GM23248 (cell line): ENCODE data around the gene KBTBD6. TPM values are rescaled to one million over a fixed set of nuclear protein-coding genes. Genes with fewer than 3 reads are reported as not detected.
"Not testable (repeated sequence)": the region's sequence is repeated elsewhere in the genome, so short reads cannot be mapped to it uniquely, and the experiment has no call there.

Experiments used
- DNase-seq: peaks from one replicate; pipeline ENCODE4 v3.0.0-alpha.2; 2015
- H2AFZ ChIP-seq: fragments of 200-600 bp; sonication (generic); 2 replicates; pipeline ENCODE4 v1.6.1; 2016; ENCODE audit warnings: antibody characterized with exemption
- H3F3A ChIP-seq: fragments of 200-600 bp; sonication (generic); 2 replicates; pipeline ENCODE4 v1.6.1; 2016; ENCODE audit warnings: mild to moderate bottlenecking, antibody characterized with exemption, mixed run types; ENCODE audit not compliant: insufficient read depth
- H3K27ac ChIP-seq: fragments of 200-600 bp; sonication (generic); 2 replicates; pipeline ENCODE4 v1.5.1; 2016; ENCODE audit warnings: mild to moderate bottlenecking
- H3K27me3 ChIP-seq: fragments of 200-600 bp; sonication (generic); replicated peaks from 2 replicates; pipeline ENCODE4 v1.6.1; 2016; ENCODE audit warnings: mild to moderate bottlenecking; ENCODE audit not compliant: insufficient read depth
- H3K36me3 ChIP-seq: fragments of 200-600 bp; sonication (generic); 2 replicates; pipeline ENCODE4 v1.6.1; 2016; ENCODE audit warnings: low read depth, mild to moderate bottlenecking
- H3K4me1 ChIP-seq: fragments of 200-600 bp; sonication (generic); 2 replicates; pipeline ENCODE4 v1.6.1; 2016; ENCODE audit warnings: mild to moderate bottlenecking; ENCODE audit not compliant: insufficient read depth
- H3K4me2 ChIP-seq: fragments of 200-600 bp; sonication (generic); one replicate; pipeline ENCODE4 v1.6.1; 2016; ENCODE audit warnings: mild to moderate bottlenecking; ENCODE audit not compliant: unreplicated experiment
- H3K4me3 ChIP-seq: fragments of 200-600 bp; sonication (generic); 2 replicates; pipeline ENCODE4 v1.5.1; 2016; ENCODE audit warnings: mild to moderate bottlenecking
- H3K79me2 ChIP-seq: fragments of 200-600 bp; sonication (generic); 2 replicates; pipeline ENCODE4 v1.6.1; 2016; ENCODE audit warnings: mild to moderate bottlenecking; ENCODE audit not compliant: insufficient read depth
- H3K9ac ChIP-seq: fragments of 200-600 bp; sonication (generic); 2 replicates; pipeline ENCODE4 v1.6.1; 2016; ENCODE audit warnings: mild to moderate bottlenecking
- H3K9me2 ChIP-seq: fragments of 200-600 bp; sonication (generic); 2 replicates; pipeline ENCODE4 v1.6.1; 2016; ENCODE audit warnings: mixed run types, mild to moderate bottlenecking, moderate library complexity; ENCODE audit not compliant: insufficient read depth
- H3K9me3 ChIP-seq: fragments of 200-600 bp; sonication (generic); one replicate; pipeline ENCODE4 v1.6.1; 2017; ENCODE audit warnings: low read depth
- H4K20me1 ChIP-seq: fragments of 200-600 bp; sonication (generic); 2 replicates; pipeline ENCODE4 v1.6.0; 2016; ENCODE audit not compliant: insufficient read depth
- EZH2 ChIP-seq: fragments of 200-600 bp; sonication (generic); IDR thresholded peaks from 2 replicates; pipeline ENCODE4 v1.6.1; 2018; ENCODE audit warnings: antibody characterized with exemption, mild to moderate bottlenecking; ENCODE audit not compliant: insufficient read depth, poor library complexity, severe bottlenecking
- EZH2phosphoT487 ChIP-seq: fragments of 200-600 bp; sonication (generic); IDR thresholded peaks from 2 replicates; pipeline ENCODE4 v1.6.1; 2018; ENCODE audit warnings: antibody characterized with exemption, moderate library complexity, mild to moderate bottlenecking, low read depth; ENCODE audit not compliant: insufficient read depth
- WGBS, 2 experiments: methylation state at CpG; one replicate each; pipeline ENCODE4 v1.1.6; 2015 to 2017; ENCODE audit warnings: low lambda C conversion rate in 2 of 2, low coverage in 1 of 2; ENCODE audit errors: missing lambda C conversion rate in 2 of 2; 5-methylcytosine and 5-hydroxymethylcytosine counted together
- in situ Hi-C: fragments of 300-500 bp; cut with MboI; formaldehyde crosslinking; loops from 2 replicates; pipeline ENCODE4 v1.15.0; 2020
- polyA plus RNA-seq: library from polyadenylated mRNA; unstranded; fragments of >200 nt; fragmentation: Nextera tagmentation; extraction: Ambion mirVana; gene quantifications from 2 replicates; pipeline ENCODE4 v1.2.1, GENCODE V29; 2016
- total RNA-seq: library from RNA; depleted of rRNA; stranded (reverse); fragments of >200 nt; shearing (Covaris generic); gene quantifications from 2 replicates; pipeline ENCODE4 v1.2.3, GENCODE V29; 2014

Gene KBTBD6
- total and polyA plus RNA-seq, 2 experiments from 2014 or later: 5.1 to 10.6 TPM

DNA sequence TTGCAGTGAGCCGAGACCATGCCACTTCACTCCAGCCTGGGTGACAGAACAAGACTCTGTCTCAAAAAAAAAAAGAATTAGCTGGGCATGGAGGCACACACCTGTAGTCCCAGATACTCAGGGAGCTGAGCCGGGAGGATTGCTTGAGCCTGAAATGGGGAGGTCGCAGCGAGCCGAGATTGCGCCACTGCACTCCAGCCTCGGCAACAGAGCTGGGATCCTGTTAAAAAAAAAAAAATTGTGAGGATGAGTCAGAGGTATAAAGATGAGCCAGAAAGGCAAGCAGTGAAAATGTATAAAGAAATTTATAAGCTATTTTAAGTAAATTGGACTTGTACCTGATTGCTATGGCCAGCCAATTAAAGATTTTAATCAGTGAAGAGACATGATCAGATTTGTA lies 21.1 kb downstream of the KBTBD6 start:
- H3F3A ChIP-seq: no peaks in the 10 kb centered on the region
- DNase-seq: peak; percentile 44
- no peak overlapping the region for H3K4me2 ChIP-seq
- 79 to 87% methylated on average over 7 of the region's 7 CpGs for WGBS, 2 experiments
- in situ Hi-C loops: no loop called here
- no peaks in the 10 kb centered on the region for H3K36me3 ChIP-seq
- H3K27me3 ChIP-seq: no peaks in the 10 kb centered on the region
- H2AFZ ChIP-seq: no peak overlapping the region
- no peak overlapping the region for H3K4me3 ChIP-seq
- no peak for TF ChIP-seq EZH2phosphoT487
- no peak for TF ChIP-seq EZH2
- H3K9ac ChIP-seq: no peak overlapping the region
- no peaks in the 10 kb centered on the region for H3K4me1 ChIP-seq
- H3K79me2 ChIP-seq: no peaks in the 10 kb centered on the region
- H3K27ac ChIP-seq: no peak overlapping the region
- H4K20me1 ChIP-seq: no peaks in the 10 kb centered on the region
- H3K9me2 ChIP-seq: no peaks in the 10 kb centered on the region
- no peaks in the 10 kb centered on the region for H3K9me3 ChIP-seq

DNA sequence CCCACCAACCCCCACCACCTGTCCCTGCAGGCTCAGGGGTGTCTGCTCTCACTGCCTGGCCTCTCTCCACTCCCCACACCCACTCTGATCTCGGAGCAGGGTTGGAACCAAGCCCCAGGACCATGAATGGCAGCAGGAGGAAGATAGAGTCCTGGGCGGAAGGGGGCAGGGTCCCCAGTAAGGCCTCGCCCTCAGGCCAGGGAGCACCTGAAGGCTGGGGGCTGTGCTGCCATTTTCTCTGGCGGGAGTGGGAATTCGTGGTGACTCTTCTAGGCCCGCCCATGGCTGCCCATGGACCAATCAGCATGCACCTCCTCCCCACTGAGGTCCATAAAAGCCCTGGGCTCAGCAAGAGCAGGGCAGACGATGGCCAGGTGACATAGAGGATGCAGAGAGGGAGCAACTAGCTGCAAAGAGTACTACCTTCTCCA lies 25.0 kb downstream of the KBTBD6 start:
- Histone ChIP-seq H2AFZ (no peak overlapping the region), H4K20me1 (no peaks in the 10 kb centered on the region), H3K36me3 (no peaks in the 10 kb centered on the region), H3K27me3 (no peaks in the 10 kb centered on the region), H3K27ac (no peak overlapping the region), H3K9me3 (no peaks in the 10 kb centered on the region), H3K4me1 (no peaks in the 10 kb centered on the region), H3K4me2 (no peak overlapping the region), H3K9ac (no peak overlapping the region), H3F3A (no peaks in the 10 kb centered on the region), H3K9me2 (no peaks in the 10 kb centered on the region), H3K79me2 (no peaks in the 10 kb centered on the region), H3K4me3 (no peak overlapping the region)
- WGBS, 2 experiments: 56 to 67% methylated on average over 7 of the region's 7 CpGs
- DNase-seq: no peak
- in situ Hi-C loops: no loop called here
- TF ChIP-seq EZH2 (no peak), EZH2phosphoT487 (no peak)

DNA sequence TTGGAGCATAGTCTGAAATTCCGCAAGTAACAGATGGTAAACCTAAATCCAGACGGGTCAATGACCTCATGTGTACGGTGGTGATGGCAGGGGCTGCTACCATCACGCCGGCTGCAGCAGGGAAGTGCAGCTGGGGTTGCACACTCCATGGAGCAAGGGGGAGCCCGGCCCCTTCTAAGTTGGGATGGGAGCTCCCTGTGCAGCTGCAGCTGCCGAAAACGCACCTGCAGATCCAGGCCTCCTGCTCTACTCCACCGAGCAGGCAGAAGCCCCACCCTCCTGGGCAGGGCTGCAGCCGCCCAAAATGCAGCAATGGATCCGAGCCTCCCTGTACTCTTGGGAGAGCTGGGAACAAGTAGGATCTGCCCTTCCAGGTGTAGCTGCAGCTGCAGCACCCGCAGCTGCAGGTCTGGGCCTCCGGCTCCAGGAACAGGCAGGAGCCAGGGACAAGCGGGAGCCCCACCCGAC lies 25.5 kb downstream of the KBTBD6 start:
- WGBS, 2 experiments: 83 to 85% methylated on average over 12 to 13 of the region's 15 CpGs
- DNase-seq: no peak
- no peaks in the 10 kb centered on the region for H3K79me2 ChIP-seq
- TF ChIP-seq EZH2 (no peak), EZH2phosphoT487 (no peak)
- H3K4me2 ChIP-seq: no peak overlapping the region
- H4K20me1 ChIP-seq: no peaks in the 10 kb centered on the region
- no peaks in the 10 kb centered on the region for H3K9me2 ChIP-seq
- no peaks in the 10 kb centered on the region for H3K4me1 ChIP-seq
- no peak overlapping the region for H2AFZ ChIP-seq
- no peaks in the 10 kb centered on the region for H3K9me3 ChIP-seq
- in situ Hi-C loops: no loop called here
- H3K27ac ChIP-seq: no peak overlapping the region
- H3K4me3 ChIP-seq: no peak overlapping the region
- H3F3A ChIP-seq: no peaks in the 10 kb centered on the region
- no peaks in the 10 kb centered on the region for H3K36me3 ChIP-seq
- no peaks in the 10 kb centered on the region for H3K27me3 ChIP-seq
- no peak overlapping the region for H3K9ac ChIP-seq

DNA sequence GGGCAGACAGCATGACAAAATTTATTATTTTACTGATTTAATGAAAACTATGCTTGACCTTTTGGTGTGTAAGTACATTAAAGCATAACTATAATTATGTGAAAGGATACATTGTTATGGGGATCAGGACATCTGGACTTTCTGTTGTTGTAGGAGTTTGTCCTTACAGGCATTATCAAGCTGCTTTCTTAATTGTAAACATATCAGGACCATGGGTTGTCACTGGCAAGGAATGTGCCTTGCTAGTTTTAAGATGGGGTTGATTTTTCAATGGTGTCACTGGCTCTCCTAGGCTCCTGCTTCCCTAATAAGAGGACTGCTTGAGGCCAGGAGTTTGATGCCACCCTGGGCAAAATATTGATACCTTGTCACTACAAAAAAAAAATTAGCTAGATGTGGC lies 32.6 kb downstream of the KBTBD6 start:
- no peaks in the 10 kb centered on the region for H3K36me3 ChIP-seq
- H4K20me1 ChIP-seq: no peaks in the 10 kb centered on the region
- DNase-seq: no peak
- no peak overlapping the region for H2AFZ ChIP-seq
- no peak overlapping the region for H3K4me3 ChIP-seq
- no peaks in the 10 kb centered on the region for H3K79me2 ChIP-seq
- TF ChIP-seq EZH2: no peak
- no peak for TF ChIP-seq EZH2phosphoT487
- no peaks in the 10 kb centered on the region for H3K4me1 ChIP-seq
- H3K9me2 ChIP-seq: no peaks in the 10 kb centered on the region
- H3K4me2 ChIP-seq: no peak overlapping the region
- H3K27me3 ChIP-seq: no peaks in the 10 kb centered on the region
- no peak overlapping the region for H3K9ac ChIP-seq
- no peaks in the 10 kb centered on the region for H3F3A ChIP-seq
- no peaks in the 10 kb centered on the region for H3K9me3 ChIP-seq
- in situ Hi-C loops: no loop called here
- no peak overlapping the region for H3K27ac ChIP-seq

DNA sequence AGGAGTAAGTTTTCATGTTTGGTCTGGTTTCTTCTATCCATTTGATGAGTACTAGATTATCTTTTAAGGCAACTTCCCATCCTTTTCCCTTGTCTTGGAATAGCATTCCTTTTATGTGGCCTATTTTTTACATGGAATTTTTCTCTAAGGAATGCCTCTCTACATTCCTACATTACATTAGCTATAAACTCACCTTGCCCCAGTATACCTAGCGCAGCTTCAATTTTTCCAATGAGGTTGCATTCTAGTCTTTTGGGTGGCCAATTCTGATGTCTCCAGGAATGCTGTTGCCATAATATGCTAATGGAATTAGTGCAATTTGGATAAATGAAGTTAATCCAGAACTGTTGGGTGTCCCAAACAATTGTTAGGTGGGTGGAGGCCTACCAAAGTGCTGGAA lies 33.8 kb downstream of the KBTBD6 start:
- H3K9ac ChIP-seq: no peak overlapping the region
- no peak overlapping the region for H3K4me2 ChIP-seq
- H3K36me3 ChIP-seq: no peaks in the 10 kb centered on the region
- H3K27me3 ChIP-seq: no peaks in the 10 kb centered on the region
- in situ Hi-C loops: no loop called here
- no peak overlapping the region for H3K4me3 ChIP-seq
- H3F3A ChIP-seq: no peaks in the 10 kb centered on the region
- H3K9me2 ChIP-seq: no peaks in the 10 kb centered on the region
- TF ChIP-seq EZH2phosphoT487 (no peak), EZH2 (no peak)
- H3K27ac ChIP-seq: no peak overlapping the region
- 91 to 100% methylated on average over 1 of the region's 1 CpG for WGBS, 2 experiments
- H2AFZ ChIP-seq: no peak overlapping the region
- no peak for DNase-seq
- H3K4me1 ChIP-seq: no peaks in the 10 kb centered on the region
- H4K20me1 ChIP-seq: no peaks in the 10 kb centered on the region
- H3K79me2 ChIP-seq: no peaks in the 10 kb centered on the region
- no peaks in the 10 kb centered on the region for H3K9me3 ChIP-seq

DNA sequence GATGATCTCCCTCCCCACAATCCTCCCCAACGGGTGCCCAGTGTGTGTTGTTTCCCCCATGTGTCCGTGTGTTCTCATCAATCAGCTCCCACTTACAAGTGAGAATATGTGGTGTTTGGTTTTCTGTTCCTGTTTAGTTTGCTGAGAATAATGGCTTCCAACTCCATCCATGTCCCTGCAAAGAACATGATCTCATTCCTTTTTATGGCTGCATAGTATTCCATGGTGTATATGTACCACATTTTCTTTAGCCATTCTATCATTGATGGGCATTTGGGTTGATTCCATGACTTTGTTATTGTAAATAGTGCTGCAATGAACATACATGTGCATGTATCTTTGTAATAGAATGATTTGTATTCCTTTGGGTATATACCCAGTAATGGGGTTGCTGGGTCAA lies 36.9 kb downstream of the KBTBD6 start:
- H3K9me3 ChIP-seq, H3K27me3 ChIP-seq, H3F3A ChIP-seq, H3K36me3 ChIP-seq, H3K4me1 ChIP-seq, H4K20me1 ChIP-seq, H3K9me2 ChIP-seq, H3K9ac ChIP-seq, H3K79me2 ChIP-seq, H3K27ac ChIP-seq, DNase-seq, H3K4me2 ChIP-seq, in situ Hi-C loops, H3K4me3 ChIP-seq, H2AFZ ChIP-seq: not testable (repeated sequence)
- 67 to 89% methylated on average over 2 of the region's 2 CpGs for WGBS, 2 experiments
